Smooth muscle cell (in vitro differentiated cells): ENCODE measurements around the gene CRHBP. TPM values are rescaled to one million over a fixed set of nuclear protein-coding genes. Genes with fewer than 3 reads are reported as not detected.
A peak's percentile ranks its signal among the peaks of the same experiment; 100 is the strongest.

Experiments
- DNase-seq: peaks from one replicate; lab custom pipeline; 2025; ENCODE audit not compliant: unreplicated experiment; lab: John Stamatoyannopoulos, UW
- H2AFZ ChIP-seq: fragments of 200-600 bp; sonication (generic); 2 replicates; pipeline ENCODE4 v1.6.0; 2016; ENCODE audit warnings: antibody characterized with exemption, low read depth, mild to moderate bottlenecking
- H3F3A ChIP-seq: fragments of 200-600 bp; sonication (generic); 2 replicates; pipeline ENCODE4 v1.6.0; 2017; ENCODE audit warnings: antibody characterized with exemption, low read depth
- H3K27ac ChIP-seq: fragments of 200-600 bp; sonication (generic); 2 replicates; pipeline ENCODE4 v1.5.1; 2016; ENCODE audit warnings: low read depth, mild to moderate bottlenecking
- H3K27me3 ChIP-seq: fragments of 200-600 bp; sonication (generic); 2 replicates; pipeline ENCODE4 v1.6.1; 2016; ENCODE audit warnings: low read depth, mild to moderate bottlenecking
- H3K36me3 ChIP-seq: fragments of 200-600 bp; sonication (generic); 2 replicates; pipeline ENCODE4 v1.5.1; 2016; ENCODE audit warnings: low read depth
- H3K4me1 ChIP-seq: fragments of 200-600 bp; sonication (generic); 2 replicates; pipeline ENCODE4 v1.5.1; 2016; ENCODE audit warnings: low read depth
- H3K4me2 ChIP-seq: fragments of 200-600 bp; sonication (generic); 2 replicates; pipeline ENCODE4 v1.6.0; 2016; ENCODE audit warnings: mild to moderate bottlenecking
- H3K4me3 ChIP-seq: fragments of 200-600 bp; sonication (generic); 2 replicates; pipeline ENCODE4 v1.5.1; 2016; ENCODE audit warnings: mild to moderate bottlenecking
- H3K79me2 ChIP-seq: fragments of 200-600 bp; sonication (generic); 2 replicates; pipeline ENCODE4 v1.6.0; 2016; ENCODE audit warnings: low read depth, mild to moderate bottlenecking
- H3K9ac ChIP-seq: fragments of 200-600 bp; sonication (generic); 2 replicates; pipeline ENCODE4 v1.6.0; 2016; ENCODE audit warnings: low read depth
- H3K9me3 ChIP-seq: fragments of 200-600 bp; sonication (generic); replicated peaks from 2 replicates; pipeline ENCODE4 v1.5.1; 2016; ENCODE audit warnings: low read depth
- H4K20me1 ChIP-seq: fragments of 200-600 bp; sonication (generic); 2 replicates; pipeline ENCODE4 v1.6.0; 2016; ENCODE audit warnings: low read depth
- WGBS: methylation state at CpG from one replicate; pipeline ENCODE4 v1.1.7; 2016; ENCODE audit warnings: low lambda C conversion rate; 5-methylcytosine and 5-hydroxymethylcytosine counted together
- polyA plus RNA-seq: library from polyadenylated mRNA; unstranded; fragments of >200 nt; fragmentation: Nextera tagmentation; extraction: Ambion mirVana; gene quantifications from 2 replicates; pipeline ENCODE4 v1.2.1, GENCODE V29; 2016
- total RNA-seq: library from RNA; depleted of rRNA; stranded (reverse); fragments of >200 nt; gene quantifications from 2 replicates; pipeline ENCODE4 v1.2.3, GENCODE V29; 2014
- TF ChIP-seq, protein P1 (sequence below): fragments of 200-600 bp; sonication (generic); IDR thresholded peaks from 2 replicates; pipeline ENCODE4 v1.5.1; 2017; ENCODE audit warnings: borderline replicate concordance, mild to moderate bottlenecking, antibody characterized with exemption; ENCODE audit not compliant: insufficient read depth, poor library complexity, severe bottlenecking

Gene CRHBP
- total and polyA plus RNA-seq, 2 experiments from 2014 or later = 48.2 to 51.1 TPM

DNA sequence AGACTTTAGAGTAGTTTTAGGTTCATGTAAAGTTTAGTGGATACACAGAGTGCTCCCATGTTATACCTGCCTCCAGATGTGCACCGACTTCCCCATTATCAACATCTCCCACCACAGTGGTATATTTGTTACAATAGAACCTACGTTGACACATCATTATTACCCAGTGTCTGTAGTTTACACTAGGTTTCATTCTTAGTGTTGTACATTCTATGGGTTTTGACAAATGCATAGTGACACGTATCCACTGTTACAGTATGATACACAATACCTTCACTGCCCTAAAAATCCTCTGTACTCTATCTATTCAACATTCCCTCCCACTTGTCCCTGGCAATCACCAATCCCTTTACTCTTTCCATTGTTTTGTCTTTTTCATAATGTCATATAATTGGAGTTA is 34.3 kb upstream of the CRHBP start:
- Histone ChIP-seq H3K4me2 (no peak overlapping the region), H3K27me3 (no peaks in the 10 kb centered on the region), H3K9ac (no peak overlapping the region), H3K4me3 (no peak overlapping the region), H3K79me2 (no peaks in the 10 kb centered on the region), H4K20me1 (no peaks in the 10 kb centered on the region), H3K36me3 (no peaks in the 10 kb centered on the region), H3K27ac (no peak overlapping the region), H2AFZ (no peak overlapping the region), H3K4me1 (no peaks in the 10 kb centered on the region), H3F3A (no peaks in the 10 kb centered on the region), H3K9me3 (no peaks in the 10 kb centered on the region)
- no peak for DNase-seq
- 91% methylated on average over 3 of the region's 3 CpGs for WGBS
- TF ChIP-seq, protein P1, sequence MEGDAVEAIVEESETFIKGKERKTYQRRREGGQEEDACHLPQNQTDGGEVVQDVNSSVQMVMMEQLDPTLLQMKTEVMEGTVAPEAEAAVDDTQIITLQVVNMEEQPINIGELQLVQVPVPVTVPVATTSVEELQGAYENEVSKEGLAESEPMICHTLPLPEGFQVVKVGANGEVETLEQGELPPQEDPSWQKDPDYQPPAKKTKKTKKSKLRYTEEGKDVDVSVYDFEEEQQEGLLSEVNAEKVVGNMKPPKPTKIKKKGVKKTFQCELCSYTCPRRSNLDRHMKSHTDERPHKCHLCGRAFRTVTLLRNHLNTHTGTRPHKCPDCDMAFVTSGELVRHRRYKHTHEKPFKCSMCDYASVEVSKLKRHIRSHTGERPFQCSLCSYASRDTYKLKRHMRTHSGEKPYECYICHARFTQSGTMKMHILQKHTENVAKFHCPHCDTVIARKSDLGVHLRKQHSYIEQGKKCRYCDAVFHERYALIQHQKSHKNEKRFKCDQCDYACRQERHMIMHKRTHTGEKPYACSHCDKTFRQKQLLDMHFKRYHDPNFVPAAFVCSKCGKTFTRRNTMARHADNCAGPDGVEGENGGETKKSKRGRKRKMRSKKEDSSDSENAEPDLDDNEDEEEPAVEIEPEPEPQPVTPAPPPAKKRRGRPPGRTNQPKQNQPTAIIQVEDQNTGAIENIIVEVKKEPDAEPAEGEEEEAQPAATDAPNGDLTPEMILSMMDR = no peak

DNA sequence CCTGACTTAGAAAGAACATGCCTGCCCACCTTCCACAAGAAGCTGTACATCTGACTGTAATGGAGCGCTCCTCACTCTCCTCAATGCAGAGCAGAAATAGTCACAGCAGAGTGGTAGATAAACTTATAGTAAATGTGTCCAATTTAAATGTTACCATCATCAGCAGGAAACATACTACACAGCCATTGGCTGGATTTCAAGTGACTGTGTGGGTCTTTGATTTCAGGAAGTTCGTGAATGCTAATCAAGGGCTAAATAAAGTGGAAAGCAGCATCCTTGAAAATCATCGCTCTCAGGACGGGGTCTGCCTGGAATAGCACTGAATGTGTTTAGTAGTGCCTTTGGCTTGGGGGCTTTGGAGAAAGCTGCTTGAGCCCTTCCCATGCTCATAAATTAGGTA is 32.4 kb upstream of the CRHBP start:
- Histone ChIP-seq H3K36me3 (no peaks in the 10 kb centered on the region), H3K4me2 (no peak overlapping the region), H3K27me3 (no peaks in the 10 kb centered on the region), H3K9me3 (no peaks in the 10 kb centered on the region), H3K79me2 (no peaks in the 10 kb centered on the region), H3F3A (no peaks in the 10 kb centered on the region), H3K4me3 (no peak overlapping the region), H3K27ac (no peak overlapping the region), H4K20me1 (no peaks in the 10 kb centered on the region), H3K9ac (no peak overlapping the region), H2AFZ (no peak overlapping the region), H3K4me1 (no peaks in the 10 kb centered on the region)
- no peak for DNase-seq
- TF ChIP-seq, protein P1 = no peak
- WGBS = 97% methylated on average over 4 of the region's 4 CpGs

DNA sequence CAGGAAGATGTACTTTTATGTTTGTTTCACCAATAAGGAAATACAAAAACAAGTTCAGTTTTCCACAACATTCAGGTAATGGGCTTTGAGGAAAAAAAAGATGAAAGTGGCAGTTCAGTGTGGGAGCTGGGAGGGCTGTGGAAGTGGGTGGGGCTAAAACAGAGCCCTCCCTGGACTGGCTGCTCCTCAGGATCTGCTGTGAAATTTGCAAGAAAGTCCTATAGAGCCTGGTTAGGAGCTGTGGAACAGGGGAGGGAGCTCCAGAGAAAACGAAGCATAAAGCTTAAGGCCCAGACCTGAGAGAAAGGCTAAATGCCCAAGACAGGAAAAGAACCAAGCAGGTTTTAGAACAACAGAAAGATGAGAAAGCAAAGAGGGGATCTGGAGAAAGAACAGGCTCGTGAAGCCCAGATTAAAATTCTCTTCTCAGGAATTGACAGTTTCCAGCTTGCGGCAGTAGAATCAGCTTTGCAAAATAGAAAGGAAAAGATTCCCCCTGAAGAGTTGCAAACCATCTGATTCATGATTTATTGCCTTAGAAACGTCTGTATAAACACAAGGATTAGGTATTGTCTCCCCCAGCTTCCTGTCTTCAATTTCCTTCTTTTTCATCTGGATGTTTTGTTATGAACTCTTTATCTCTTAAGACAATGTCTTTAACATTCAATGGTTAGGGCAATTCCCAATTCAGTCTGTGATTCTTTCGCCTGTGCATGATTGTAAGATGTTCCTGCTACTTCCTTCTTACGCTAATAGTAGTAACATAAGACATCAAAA is 26.3 kb upstream of the CRHBP start:
- Histone ChIP-seq H3K4me2 (peak overlapping the region; percentile 60), H3F3A (no peaks in the 10 kb centered on the region), H3K79me2 (no peaks in the 10 kb centered on the region), H3K9ac (peak overlapping the region; percentile 21), H3K9me3 (no peaks in the 10 kb centered on the region), H3K27ac (peak overlapping the region; percentile 45), H3K4me3 (no peak overlapping the region), H4K20me1 (no peaks in the 10 kb centered on the region), H3K4me1 (peaks cover 8% of the 10 kb centered on the region), H2AFZ (peak overlapping the region; percentile 81), H3K27me3 (no peaks in the 10 kb centered on the region), H3K36me3 (no peaks in the 10 kb centered on the region)
- no peak for DNase-seq
- WGBS = 33% methylated on average over 6 of the region's 6 CpGs
- TF ChIP-seq, protein P1 = no peak

DNA sequence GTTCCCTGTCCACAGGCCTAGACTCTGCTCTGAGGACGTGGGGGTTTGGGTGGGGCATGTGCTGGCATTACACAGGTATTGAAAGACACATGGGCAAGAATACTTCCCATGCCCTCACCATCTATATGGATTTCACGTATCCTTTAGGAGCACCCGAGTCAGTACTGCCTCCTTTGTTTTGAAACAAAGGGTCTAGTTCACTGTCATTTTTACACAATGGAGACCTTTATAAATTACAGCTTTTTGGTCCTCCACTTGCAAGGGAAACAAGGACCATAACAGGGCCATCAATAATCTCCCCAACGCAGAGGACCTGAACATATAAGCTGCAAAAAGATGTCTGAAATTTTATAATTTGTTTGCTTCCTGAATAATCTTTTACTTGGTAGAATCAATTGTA is 24.9 kb upstream of the CRHBP start:
- 95% methylated on average over 4 of the region's 4 CpGs for WGBS
- DNase-seq = no peak
- Histone ChIP-seq H3K9ac (no peak overlapping the region), H3F3A (no peaks in the 10 kb centered on the region), H3K4me1 (peaks cover 8% of the 10 kb centered on the region), H2AFZ (no peak overlapping the region), H3K79me2 (no peaks in the 10 kb centered on the region), H3K4me2 (no peak overlapping the region), H3K27me3 (no peaks in the 10 kb centered on the region), H3K9me3 (no peaks in the 10 kb centered on the region), H3K4me3 (no peak overlapping the region), H3K27ac (no peak overlapping the region), H3K36me3 (no peaks in the 10 kb centered on the region), H4K20me1 (no peaks in the 10 kb centered on the region)
- TF ChIP-seq, protein P1 = no peak
